ENCODE measurements around the gene CMTM7. TPM values are rescaled to one million over a fixed set of nuclear protein-coding genes. Genes with fewer than 3 reads are reported as not detected.

The CMTM7 gene, protein sequence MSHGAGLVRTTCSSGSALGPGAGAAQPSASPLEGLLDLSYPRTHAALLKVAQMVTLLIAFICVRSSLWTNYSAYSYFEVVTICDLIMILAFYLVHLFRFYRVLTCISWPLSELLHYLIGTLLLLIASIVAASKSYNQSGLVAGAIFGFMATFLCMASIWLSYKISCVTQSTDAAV
- 55.5 TPM for polyA plus RNA-seq (2013)

DNA sequence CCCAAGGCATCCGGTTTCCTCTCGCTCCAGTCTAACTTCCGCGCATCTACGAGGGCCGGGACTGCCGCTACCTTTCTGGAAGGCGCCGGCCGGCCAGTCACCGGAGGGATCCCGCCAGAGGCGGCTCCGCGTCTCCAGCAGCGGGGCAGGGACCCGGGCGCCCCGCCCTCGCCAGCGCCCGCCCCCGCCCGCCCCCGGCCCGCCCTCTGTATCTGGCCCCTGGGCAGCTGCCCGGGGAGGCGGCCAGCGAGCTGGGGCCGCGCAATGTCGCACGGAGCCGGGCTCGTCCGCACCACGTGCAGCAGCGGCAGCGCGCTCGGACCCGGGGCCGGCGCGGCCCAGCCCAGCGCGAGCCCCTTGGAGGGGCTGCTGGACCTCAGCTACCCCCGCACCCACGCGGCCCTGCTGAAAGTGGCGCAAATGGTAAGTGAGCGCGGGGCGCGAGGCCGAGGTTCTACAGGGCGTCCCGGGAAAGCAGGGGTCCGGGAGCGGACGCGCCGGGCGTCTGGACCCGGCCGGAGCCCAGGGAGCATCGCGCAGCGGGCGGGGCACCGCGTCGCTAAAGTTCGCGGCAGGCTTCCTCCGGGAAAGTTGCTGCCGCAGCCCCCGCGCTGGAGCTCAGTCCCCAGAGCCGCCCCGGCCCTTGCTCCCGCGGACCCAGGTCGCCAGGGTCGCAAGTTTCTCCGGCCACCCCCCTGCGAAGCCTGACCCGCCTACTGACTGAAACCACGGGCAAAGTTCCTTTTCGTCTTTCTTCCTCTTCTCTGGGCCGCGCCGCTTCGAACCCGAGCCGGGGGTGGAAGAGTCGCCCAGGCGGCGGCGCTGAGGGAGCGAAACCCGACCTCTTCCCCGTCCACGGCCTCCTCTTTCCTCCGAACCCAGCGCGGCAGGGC is at the start of gene CMTM7:
TSS of gene CMTM7 (plus strand) at position 211 of the 893 bp plus-strand sequence. CDS start at position 265, 54 bp downstream.
- Histone ChIP-seq H3K4me3 (ENCODE audit: control insufficient read depth in 1 of 7, extremely low read depth in 1 of 7, insufficient read depth in 4 of 7, low read depth in 2 of 7, low read length in 6 of 7) (peak within 1 kb of the TSS; percentile 75 to 90 (median 86)), H3K36me3 (ENCODE audit: control insufficient read depth in 4 of 4, insufficient read depth in 4 of 4, low read length in 3 of 4) (peaks cover 0 to 10% (median 0%) of the 10 kb centered on the region in 4 experiments), H3K4me1 (ENCODE audit: control extremely low read depth in 1 of 4, control insufficient read depth in 4 of 4, insufficient read depth in 4 of 4, low read length in 3 of 4) (peaks cover 5 to 44% (median 23%) of the 10 kb centered on the region in 4 experiments), H3K9me3 (ENCODE audit: control extremely low read depth in 1 of 5, control insufficient read depth in 4 of 5, insufficient read depth in 2 of 5, low read depth in 1 of 5, low read length in 4 of 5) (no peaks in the 10 kb centered on the region), H3K27ac (ENCODE audit: insufficient read depth in 1 of 2, low read depth in 1 of 2, low read length in 2 of 2, poor library complexity in 1 of 2, severe bottlenecking in 2 of 2) (peak within 1 kb of the TSS in 1 of 2 experiments; percentile 74), H3K27me3 (replicated peaks in 2 of 5; ENCODE audit: control insufficient read depth in 4 of 5, insufficient read depth in 5 of 5, low read length in 4 of 5) (no peaks in the 10 kb centered on the region)
- CTCF ChIA-PET = interaction anchor here (0.9 to 2.8 kb wide), 6 partner anchors 9 to 76 kb away, joined by 3 to 18 read pairs (median 3); no protein-coding TSS in a partner anchor
- peak in 2 of 3 donors; percentile 51 to 59 for DNase-seq
- POLR2A ChIA-PET = no interaction called here
- WGBS (ENCODE audit: insufficient coverage) = 0% methylated on average over 100 of the region's 107 CpGs

DNA sequence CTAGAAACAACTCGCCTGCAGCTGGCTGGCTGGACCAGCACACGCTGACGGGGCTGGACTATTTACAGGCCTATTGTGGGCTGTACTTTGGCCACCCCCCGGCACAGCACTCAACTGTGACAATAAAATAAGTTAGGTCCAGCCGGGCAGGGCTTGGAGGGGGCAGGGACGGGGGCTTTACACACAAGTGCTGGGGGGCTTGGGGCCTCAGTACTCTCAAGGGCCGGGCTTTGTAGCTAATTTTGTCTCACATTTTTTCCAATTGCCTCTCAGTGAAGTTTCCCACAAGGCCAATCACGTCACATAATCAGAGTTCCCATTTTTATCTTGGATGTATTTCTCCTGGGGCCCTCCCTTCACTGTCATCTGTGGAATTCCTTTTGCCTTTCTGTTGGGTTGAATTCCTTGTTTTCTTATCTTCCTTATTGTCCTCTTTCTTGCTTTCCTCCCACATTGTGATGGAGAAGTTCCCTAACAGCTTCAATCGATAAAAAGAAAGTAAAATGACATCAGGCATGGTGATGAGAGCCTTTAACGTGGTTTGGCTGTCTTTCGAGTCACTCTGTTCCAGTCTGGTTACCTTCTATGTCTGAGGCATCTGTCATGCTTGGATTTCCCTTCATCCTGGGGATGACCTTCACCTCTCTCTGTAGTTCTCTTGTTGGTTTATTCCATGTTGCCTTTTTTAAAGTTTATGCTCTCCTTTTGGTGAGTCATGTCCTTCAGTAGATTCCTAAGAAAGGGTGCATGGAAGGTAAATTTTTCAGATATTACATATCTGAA is 44.1 kb upstream of the CMTM7 start:
- ChIA-PET CTCF (interaction anchor here (3.2 to 10.9 kb wide), 2 partner anchors 10 to 171 kb away, joined by 11 to 64 read pairs; no protein-coding TSS in a partner anchor), POLR2A (no interaction called here)
- Histone ChIP-seq H3K27ac (ENCODE audit: insufficient read depth in 1 of 2, low read depth in 1 of 2, low read length in 2 of 2, poor library complexity in 1 of 2, severe bottlenecking in 2 of 2) (no peak overlapping the region), H3K4me1 (ENCODE audit: control extremely low read depth in 1 of 4, control insufficient read depth in 4 of 4, insufficient read depth in 4 of 4, low read length in 3 of 4) (no peaks in the 10 kb centered on the region), H3K4me3 (ENCODE audit: control insufficient read depth in 1 of 7, extremely low read depth in 1 of 7, insufficient read depth in 4 of 7, low read depth in 2 of 7, low read length in 6 of 7) (no peak overlapping the region), H3K27me3 (replicated peaks in 2 of 5; ENCODE audit: control insufficient read depth in 4 of 5, insufficient read depth in 5 of 5, low read length in 4 of 5) (no peaks in the 10 kb centered on the region), H3K36me3 (ENCODE audit: control insufficient read depth in 4 of 4, insufficient read depth in 4 of 4, low read length in 3 of 4) (no peaks in the 10 kb centered on the region), H3K9me3 (ENCODE audit: control extremely low read depth in 1 of 5, control insufficient read depth in 4 of 5, insufficient read depth in 2 of 5, low read depth in 1 of 5, low read length in 4 of 5) (no peaks in the 10 kb centered on the region)
- 96% methylated on average over 11 of the region's 11 CpGs for WGBS (ENCODE audit: insufficient coverage)
- no peak for DNase-seq

DNA sequence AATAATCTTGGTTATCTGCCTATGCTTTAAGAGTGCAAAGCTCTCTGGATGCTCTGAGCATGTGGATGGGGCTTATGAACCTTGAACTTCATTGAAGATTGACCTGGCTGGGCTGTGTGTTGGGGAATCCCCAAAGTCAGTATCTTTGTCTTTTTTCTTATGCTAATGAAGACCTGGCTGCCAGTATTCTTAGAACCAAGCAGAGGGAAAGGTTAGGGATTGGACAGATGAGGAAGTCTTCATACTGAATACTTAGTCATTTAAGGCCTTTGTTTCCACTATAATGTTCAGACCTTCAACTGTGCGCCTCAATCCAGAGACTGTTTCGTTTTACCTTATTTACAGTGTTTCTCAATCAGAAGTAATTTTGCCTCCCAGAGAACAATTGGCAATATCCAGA is 42.5 kb upstream of the CMTM7 start:
- no peaks in the 10 kb centered on the region for H3K36me3 ChIP-seq (ENCODE audit: control insufficient read depth in 4 of 4, insufficient read depth in 4 of 4, low read length in 3 of 4)
- DNase-seq = no peak
- no peak overlapping the region for H3K4me3 ChIP-seq (ENCODE audit: control insufficient read depth in 1 of 7, extremely low read depth in 1 of 7, insufficient read depth in 4 of 7, low read depth in 2 of 7, low read length in 6 of 7)
- ChIA-PET CTCF (interaction anchor here (1.1 to 10.9 kb wide), 3 partner anchors 11 to 172 kb away, joined by 3 to 64 read pairs (median 3); no protein-coding TSS in a partner anchor), POLR2A (no interaction called here)
- no peaks in the 10 kb centered on the region for H3K9me3 ChIP-seq (ENCODE audit: control extremely low read depth in 1 of 5, control insufficient read depth in 4 of 5, insufficient read depth in 2 of 5, low read depth in 1 of 5, low read length in 4 of 5)
- H3K4me1 ChIP-seq (ENCODE audit: control extremely low read depth in 1 of 4, control insufficient read depth in 4 of 4, insufficient read depth in 4 of 4, low read length in 3 of 4) = no peaks in the 10 kb centered on the region
- 92% methylated on average over 2 of the region's 2 CpGs for WGBS (ENCODE audit: insufficient coverage)
- H3K27me3 ChIP-seq (replicated peaks in 2 of 5; ENCODE audit: control insufficient read depth in 4 of 5, insufficient read depth in 5 of 5, low read length in 4 of 5) = no peaks in the 10 kb centered on the region
- no peak overlapping the region for H3K27ac ChIP-seq (ENCODE audit: insufficient read depth in 1 of 2, low read depth in 1 of 2, low read length in 2 of 2, poor library complexity in 1 of 2, severe bottlenecking in 2 of 2)

DNA sequence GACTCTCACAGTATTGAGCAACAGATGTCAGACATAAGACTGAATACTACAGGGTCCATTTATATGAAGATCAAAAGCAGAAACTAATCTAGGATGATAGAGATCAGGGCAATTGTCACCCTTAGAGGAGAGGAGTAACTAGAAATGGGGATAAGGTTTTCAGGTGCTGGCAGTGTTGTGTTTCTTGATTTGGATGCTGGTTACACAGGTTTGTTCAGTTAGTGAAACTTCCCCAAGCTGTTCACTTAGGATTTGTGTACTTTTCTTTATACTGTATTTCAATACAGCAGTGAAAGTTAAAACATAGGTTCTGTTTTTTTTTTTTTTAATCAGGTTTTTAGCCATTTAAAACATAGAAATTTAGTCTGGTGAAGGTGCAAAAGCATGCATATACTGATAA is 39.1 kb upstream of the CMTM7 start:
- ChIA-PET POLR2A (interaction anchor here (0.7 kb wide), 1 partner anchor 161 kb away, joined by 3 read pairs; no protein-coding TSS in a partner anchor), CTCF (interaction anchor here (0.5 to 1.4 kb wide), 4 partner anchors 17 to 114 kb away, joined by 3 to 6 read pairs (median 4); no protein-coding TSS in a partner anchor)
- DNase-seq = no peak

DNA sequence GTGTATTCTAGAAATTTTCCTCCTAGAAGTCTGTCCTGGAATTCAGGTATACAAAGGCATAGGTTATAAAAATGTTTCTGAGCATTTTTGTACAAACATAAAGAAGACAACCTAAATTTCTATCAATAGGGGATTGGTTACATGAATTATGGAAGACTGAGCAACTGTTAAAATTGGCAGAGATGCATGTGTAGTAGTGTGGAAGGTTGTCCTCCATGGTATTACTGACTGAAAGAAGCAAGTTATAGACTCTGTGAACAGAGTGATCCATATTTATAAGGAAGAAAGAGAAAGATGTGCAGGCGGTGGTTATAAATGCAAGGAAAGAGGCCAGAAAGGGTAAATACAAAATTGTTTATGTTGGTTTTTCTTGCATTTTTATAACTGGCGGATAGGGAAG is 38.3 kb upstream of the CMTM7 start:
- Histone ChIP-seq H3K27me3 (replicated peaks in 2 of 5; ENCODE audit: control insufficient read depth in 4 of 5, insufficient read depth in 5 of 5, low read length in 4 of 5) (no peaks in the 10 kb centered on the region), H3K4me1 (ENCODE audit: control extremely low read depth in 1 of 4, control insufficient read depth in 4 of 4, insufficient read depth in 4 of 4, low read length in 3 of 4) (no peaks in the 10 kb centered on the region), H3K36me3 (ENCODE audit: control insufficient read depth in 4 of 4, insufficient read depth in 4 of 4, low read length in 3 of 4) (no peaks in the 10 kb centered on the region), H3K27ac (ENCODE audit: insufficient read depth in 1 of 2, low read depth in 1 of 2, low read length in 2 of 2, poor library complexity in 1 of 2, severe bottlenecking in 2 of 2) (no peak overlapping the region), H3K9me3 (ENCODE audit: control extremely low read depth in 1 of 5, control insufficient read depth in 4 of 5, insufficient read depth in 2 of 5, low read depth in 1 of 5, low read length in 4 of 5) (no peaks in the 10 kb centered on the region), H3K4me3 (ENCODE audit: control insufficient read depth in 1 of 7, extremely low read depth in 1 of 7, insufficient read depth in 4 of 7, low read depth in 2 of 7, low read length in 6 of 7) (no peak overlapping the region)
- 100% methylated on average over 1 of the region's 2 CpGs for WGBS (ENCODE audit: insufficient coverage)
- POLR2A ChIA-PET = no interaction called here
- CTCF ChIA-PET = interaction anchor here (0.9 to 1.4 kb wide), 3 partner anchors 18 to 22 kb away, joined by 3 to 6 read pairs (median 4); no protein-coding TSS in a partner anchor
- DNase-seq = no peak

More for the DNA sequence above, 39.1 kb upstream of the CMTM7 start:
- no peaks in the 10 kb centered on the region for H3K4me1 ChIP-seq (ENCODE audit: control extremely low read depth in 1 of 4, control insufficient read depth in 4 of 4, insufficient read depth in 4 of 4, low read length in 3 of 4)
- H3K36me3 ChIP-seq (ENCODE audit: control insufficient read depth in 4 of 4, insufficient read depth in 4 of 4, low read length in 3 of 4) = no peaks in the 10 kb centered on the region
- H3K9me3 ChIP-seq (ENCODE audit: control extremely low read depth in 1 of 5, control insufficient read depth in 4 of 5, insufficient read depth in 2 of 5, low read depth in 1 of 5, low read length in 4 of 5) = no peaks in the 10 kb centered on the region
- no peak overlapping the region for H3K27ac ChIP-seq (ENCODE audit: insufficient read depth in 1 of 2, low read depth in 1 of 2, low read length in 2 of 2, poor library complexity in 1 of 2, severe bottlenecking in 2 of 2)
- H3K27me3 ChIP-seq (replicated peaks in 2 of 5; ENCODE audit: control insufficient read depth in 4 of 5, insufficient read depth in 5 of 5, low read length in 4 of 5) = no peaks in the 10 kb centered on the region
- H3K4me3 ChIP-seq (ENCODE audit: control insufficient read depth in 1 of 7, extremely low read depth in 1 of 7, insufficient read depth in 4 of 7, low read depth in 2 of 7, low read length in 6 of 7) = no peak overlapping the region

DNA sequence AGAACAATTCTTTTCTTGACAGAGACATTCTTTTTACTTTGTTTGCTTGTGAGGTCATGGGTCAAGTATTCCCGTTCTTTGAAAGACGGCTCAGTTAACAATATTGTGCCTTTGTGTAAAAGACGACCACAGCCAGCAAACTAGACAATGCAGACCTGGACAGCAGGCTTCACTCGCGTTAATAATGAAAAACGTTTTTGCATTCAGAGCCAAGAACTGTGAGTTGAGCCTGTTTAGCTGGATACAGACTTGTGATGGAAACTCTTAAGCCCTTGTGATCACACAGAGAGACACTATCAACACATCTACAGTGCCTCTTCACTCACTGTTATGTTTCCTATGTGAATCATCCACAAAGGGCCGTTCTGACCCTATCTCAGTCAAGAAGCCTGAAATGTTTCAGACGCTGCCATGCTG is 37.3 kb upstream of the CMTM7 start:
- H3K9me3 ChIP-seq (ENCODE audit: control extremely low read depth in 1 of 5, control insufficient read depth in 4 of 5, insufficient read depth in 2 of 5, low read depth in 1 of 5, low read length in 4 of 5) = no peaks in the 10 kb centered on the region
- POLR2A ChIA-PET = no interaction called here
- no peak overlapping the region for H3K27ac ChIP-seq (ENCODE audit: insufficient read depth in 1 of 2, low read depth in 1 of 2, low read length in 2 of 2, poor library complexity in 1 of 2, severe bottlenecking in 2 of 2)
- H3K36me3 ChIP-seq (ENCODE audit: control insufficient read depth in 4 of 4, insufficient read depth in 4 of 4, low read length in 3 of 4) = no peaks in the 10 kb centered on the region
- CTCF ChIA-PET = no interaction called here
- H3K4me1 ChIP-seq (ENCODE audit: control extremely low read depth in 1 of 4, control insufficient read depth in 4 of 4, insufficient read depth in 4 of 4, low read length in 3 of 4) = no peaks in the 10 kb centered on the region
- no peak overlapping the region for H3K4me3 ChIP-seq (ENCODE audit: control insufficient read depth in 1 of 7, extremely low read depth in 1 of 7, insufficient read depth in 4 of 7, low read depth in 2 of 7, low read length in 6 of 7)
- H3K27me3 ChIP-seq (replicated peaks in 2 of 5; ENCODE audit: control insufficient read depth in 4 of 5, insufficient read depth in 5 of 5, low read length in 4 of 5) = no peaks in the 10 kb centered on the region
- WGBS (ENCODE audit: insufficient coverage) = 94% methylated on average over 8 of the region's 8 CpGs
- no peak for DNase-seq

Measured in common myeloid progenitor, CD34-positive (primary cell).